GM19099 (cell line): Measurements from ENCODE around the gene TMEM125.

Experiments
- POLR2A ChIP-seq: IDR thresholded peaks from 3 replicates; pipeline ENCODE4 v1.6.1; 2011; ENCODE audit warnings: low read depth; ENCODE audit not compliant: insufficient read length; ENCODE audit errors: extremely low read depth

TMEM125 gene

GRCh38 chr1:43293896-43294760 is 24.3 kb downstream of the TMEM125 start:
- TF ChIP-seq POLR2A, result no peak

GRCh38 chr1:43294761-43295160 is 25.0 kb downstream of the TMEM125 start:
- TF ChIP-seq POLR2A, result no peak

- no peak for TF ChIP-seq POLR2A
Observed at GRCh38 chr1:43296207-43296606, 26.4 kb downstream of the TMEM125 start.

GRCh38 chr1:43298055-43298454 is 28.3 kb downstream of the TMEM125 start:
- TF ChIP-seq POLR2A, result no peak

- TF ChIP-seq POLR2A, result no peak
Observed at GRCh38 chr1:43299101-43299500, 29.3 kb downstream of the TMEM125 start.

- TF ChIP-seq POLR2A, result no peak
Observed at GRCh38 chr1:43300378-43301094, 30.8 kb downstream of the TMEM125 start, which contains the start of gene TIE1. TIE1 (plus strand) TSS chr1:43300982; CDS start chr1:43301072, 90 bp downstream.

GRCh38 chr1:43302201-43302600 is 32.4 kb downstream of the TMEM125 start:
- TF ChIP-seq POLR2A, result no peak

- TF ChIP-seq POLR2A, result no peak
Observed at GRCh38 chr1:43302721-43303470, 33.1 kb downstream of the TMEM125 start.

GRCh38 chr1:43303471-43304313 is 33.9 kb downstream of the TMEM125 start:
- TF ChIP-seq POLR2A, result no peak

GRCh38 chr1:43304314-43304681 is 34.5 kb downstream of the TMEM125 start:
- TF ChIP-seq POLR2A, result no peak

GRCh38 chr1:43304771-43305300 is 35.1 kb downstream of the TMEM125 start:
- no peak for TF ChIP-seq POLR2A

- no peak for TF ChIP-seq POLR2A
Observed at GRCh38 chr1:43305461-43305860, 35.7 kb downstream of the TMEM125 start.

GRCh38 chr1:43305926-43306687 is 36.3 kb downstream of the TMEM125 start:
- TF ChIP-seq POLR2A, result no peak

- TF ChIP-seq POLR2A, result no peak
Observed at GRCh38 chr1:43306688-43307457, 37.1 kb downstream of the TMEM125 start.
